ENCODE data around the gene B9D2. TPM values are rescaled to one million over a fixed set of nuclear protein-coding genes. Genes with fewer than 3 reads are reported as not detected.

B9D2 gene
- total RNA-seq, 5 donors from 2014 or later (not counting 1 experiment from before 2014, with no cell fraction given) = 15.3 to 27.9 (median 16.4) TPM

- Mint-ChIP-seq H3K9me3 (no peaks in the 10 kb centered on the region), H3K36me3 (peaks cover 37% of the 10 kb centered on the region), H3K27ac (peak overlapping the region; percentile 5 to 19), H3K27me3 (no peaks in the 10 kb centered on the region), H3K4me1 (peaks cover 57 to 64% (median 58%) of the 10 kb centered on the region in 3 donors), H3K4me3 (peak overlapping the region in 1 of 3 donors; percentile 54)
- ATAC-seq (replicated peaks in 1 of 4) = no peak
- no peak for DNase-seq
- ChIA-PET CTCF (interaction anchor here (0.6 to 0.8 kb wide), 3 partner anchors 17 to 782 kb away, joined by 3 to 5 read pairs (median 3); no protein-coding TSS in a partner anchor), POLR2A (interaction anchor here (0.5 to 0.6 kb wide), 2 partner anchors 8 to 563 kb away, joined by 4 to 7 read pairs; no protein-coding TSS in a partner anchor)
- H3K4me1 ChIP-seq (ENCODE audit: control insufficient read depth in 1 of 2, extremely low read depth in 1 of 2, insufficient read depth in 2 of 2, low read length in 2 of 2) = peaks cover 18 to 77% of the 10 kb centered on the region in 2 experiments
- H3K27me3 ChIP-seq (replicated peaks in 1 of 2; ENCODE audit: control insufficient read depth in 2 of 2, extremely low read depth in 1 of 2, insufficient read depth in 2 of 2, low read length in 1 of 2) = no peaks in the 10 kb centered on the region
- no peaks in the 10 kb centered on the region for H3K9me3 ChIP-seq
- H3K27ac ChIP-seq (ENCODE audit: low read length) = peak overlapping the region; percentile 25
- H3K4me3 ChIP-seq (ENCODE audit: control insufficient read depth in 1 of 2, extremely low read depth in 1 of 2, low read length in 1 of 2) = no peak overlapping the region
- peaks cover 8 to 64% of the 10 kb centered on the region in 2 donors for H3K36me3 ChIP-seq (ENCODE audit: control insufficient read depth in 2 of 2, extremely low read depth in 1 of 2, insufficient read depth in 1 of 2, low read length in 1 of 2)
- 83% methylated on average over 20 of the region's 47 CpGs for WGBS (ENCODE audit: insufficient coverage)
Observed at GRCh38 chr19:41330946-41331678, 32.8 kb downstream of the B9D2 start.

- Histone ChIP-seq H3K27ac (ENCODE audit: low read length) (peak overlapping the region; percentile 25), H3K4me1 (ENCODE audit: control insufficient read depth in 1 of 2, extremely low read depth in 1 of 2, insufficient read depth in 2 of 2, low read length in 2 of 2) (peaks cover 18 to 80% of the 10 kb centered on the region in 2 experiments), H3K9me3 (no peaks in the 10 kb centered on the region), H3K4me3 (ENCODE audit: control insufficient read depth in 1 of 2, extremely low read depth in 1 of 2, low read length in 1 of 2) (no peak overlapping the region), H3K36me3 (ENCODE audit: control insufficient read depth in 2 of 2, extremely low read depth in 1 of 2, insufficient read depth in 1 of 2, low read length in 1 of 2) (peaks cover 8 to 64% of the 10 kb centered on the region in 2 donors), H3K27me3 (replicated peaks in 1 of 2; ENCODE audit: control insufficient read depth in 2 of 2, extremely low read depth in 1 of 2, insufficient read depth in 2 of 2, low read length in 1 of 2) (no peaks in the 10 kb centered on the region)
- no peaks in the 10 kb centered on the region for H3K9me3 Mint-ChIP-seq
- ChIA-PET CTCF (interaction anchor here in 1 of 2 donors (0.7 kb wide), 1 partner anchor 760 kb away, joined by 7 read pairs; no protein-coding TSS in a partner anchor), POLR2A (no interaction called here)
- DNase-seq (no peak), ATAC-seq (replicated peaks in 1 of 4) (no peak)
- H3K4me1 Mint-ChIP-seq = peaks cover 57 to 64% (median 64%) of the 10 kb centered on the region in 3 donors
- 85% methylated on average over 3 of the region's 4 CpGs for WGBS (ENCODE audit: insufficient coverage)
- H3K4me3 Mint-ChIP-seq = peak overlapping the region in 1 of 3 donors; percentile 29
- H3K27me3 Mint-ChIP-seq = no peaks in the 10 kb centered on the region
- H3K27ac Mint-ChIP-seq = peak overlapping the region; percentile 58 to 71
- H3K36me3 Mint-ChIP-seq = peaks cover 35% of the 10 kb centered on the region
Observed at GRCh38 chr19:41330481-41330880, 33.5 kb downstream of the B9D2 start.

GRCh38 chr19:41328842-41329225 is 35.1 kb downstream of the B9D2 start:
- CTCF ChIA-PET = interaction anchor here in 1 of 2 donors (0.6 to 2.1 kb wide), 2 partner anchors 26 to 66 kb away, joined by 3 to 6 read pairs; no protein-coding TSS in a partner anchor
- Histone ChIP-seq H3K36me3 (ENCODE audit: control insufficient read depth in 2 of 2, extremely low read depth in 1 of 2, insufficient read depth in 1 of 2, low read length in 1 of 2) (peaks cover 8 to 63% of the 10 kb centered on the region in 2 donors), H3K4me1 (ENCODE audit: control insufficient read depth in 1 of 2, extremely low read depth in 1 of 2, insufficient read depth in 2 of 2, low read length in 2 of 2) (peaks cover 18 to 85% of the 10 kb centered on the region in 2 experiments), H3K9me3 (no peaks in the 10 kb centered on the region), H3K27ac (ENCODE audit: low read length) (peak overlapping the region; percentile 81), H3K27me3 (replicated peaks in 1 of 2; ENCODE audit: control insufficient read depth in 2 of 2, extremely low read depth in 1 of 2, insufficient read depth in 2 of 2, low read length in 1 of 2) (no peaks in the 10 kb centered on the region), H3K4me3 (ENCODE audit: control insufficient read depth in 1 of 2, extremely low read depth in 1 of 2, low read length in 1 of 2) (peak overlapping the region in 1 of 2 donors; percentile 3)
- Mint-ChIP-seq H3K4me1 (peaks cover 61 to 74% (median 73%) of the 10 kb centered on the region in 3 donors), H3K9me3 (no peaks in the 10 kb centered on the region), H3K36me3 (peaks cover 29% of the 10 kb centered on the region), H3K27ac (peak overlapping the region; percentile 92 to 96), H3K4me3 (peak overlapping the region; percentile 72 to 75 (median 74)), H3K27me3 (no peaks in the 10 kb centered on the region)
- no peak for DNase-seq
- POLR2A ChIA-PET = interaction anchor here (0.6 to 1.1 kb wide), 3 partner anchors 19 to 981 kb away, joined by 3 to 5 read pairs (median 3); no protein-coding TSS in a partner anchor
- no CpG with 5 or more reads among the region's 1 CpG for WGBS (ENCODE audit: insufficient coverage)
- no peak for ATAC-seq (replicated peaks in 1 of 4)

- ChIA-PET CTCF (interaction anchor here in 1 of 2 donors (2.0 to 2.1 kb wide), 2 partner anchors 23 to 66 kb away, joined by 6 to 7 read pairs; no protein-coding TSS in a partner anchor), POLR2A (interaction anchor here (0.6 to 1.6 kb wide), 8 partner anchors 13 to 981 kb away, joined by 3 to 5 read pairs (median 4); partner anchors contain the start of genes B9D2 (in 1 of the 2) and TGFB1 (in 1 of the 2))
- peak in 3 of 35 experiments; percentile 21 to 42 (median 23) for DNase-seq
- Mint-ChIP-seq H3K27me3 (no peaks in the 10 kb centered on the region), H3K9me3 (no peaks in the 10 kb centered on the region), H3K4me3 (peak overlapping the region; percentile 72 to 75 (median 74)), H3K27ac (peak overlapping the region; percentile 92 to 96), H3K36me3 (peaks cover 29% of the 10 kb centered on the region), H3K4me1 (peaks cover 62 to 76% (median 70%) of the 10 kb centered on the region in 3 donors)
- Histone ChIP-seq H3K27ac (ENCODE audit: low read length) (peak overlapping the region; percentile 81), H3K9me3 (no peaks in the 10 kb centered on the region), H3K4me3 (ENCODE audit: control insufficient read depth in 1 of 2, extremely low read depth in 1 of 2, low read length in 1 of 2) (peak overlapping the region; percentile 3 to 40), H3K4me1 (ENCODE audit: control insufficient read depth in 1 of 2, extremely low read depth in 1 of 2, insufficient read depth in 2 of 2, low read length in 2 of 2) (peaks cover 18 to 90% of the 10 kb centered on the region in 2 experiments), H3K27me3 (replicated peaks in 1 of 2; ENCODE audit: control insufficient read depth in 2 of 2, extremely low read depth in 1 of 2, insufficient read depth in 2 of 2, low read length in 1 of 2) (no peaks in the 10 kb centered on the region), H3K36me3 (ENCODE audit: control insufficient read depth in 2 of 2, extremely low read depth in 1 of 2, insufficient read depth in 1 of 2, low read length in 1 of 2) (peaks cover 8 to 63% of the 10 kb centered on the region in 2 donors)
- 8% methylated on average over 15 of the region's 22 CpGs for WGBS (ENCODE audit: insufficient coverage)
- peak in 3 of 4 experiments; percentile 18 to 30 (median 22) for ATAC-seq (replicated peaks in 1 of 4)
Observed at GRCh38 chr19:41328157-41328841, 35.6 kb downstream of the B9D2 start.

GRCh38 chr19:41327576-41328156 is 36.3 kb downstream of the B9D2 start:
- Mint-ChIP-seq H3K27me3 (no peaks in the 10 kb centered on the region), H3K9me3 (no peaks in the 10 kb centered on the region), H3K36me3 (peaks cover 29% of the 10 kb centered on the region), H3K27ac (peak overlapping the region; percentile 92 to 96), H3K4me1 (peaks cover 63 to 76% (median 73%) of the 10 kb centered on the region in 3 donors), H3K4me3 (peak overlapping the region; percentile 72 to 75 (median 74))
- Histone ChIP-seq H3K27ac (ENCODE audit: low read length) (peak overlapping the region; percentile 81), H3K9me3 (no peaks in the 10 kb centered on the region), H3K36me3 (ENCODE audit: control insufficient read depth in 2 of 2, extremely low read depth in 1 of 2, insufficient read depth in 1 of 2, low read length in 1 of 2) (peaks cover 11 to 66% of the 10 kb centered on the region in 2 donors), H3K4me1 (ENCODE audit: control insufficient read depth in 1 of 2, extremely low read depth in 1 of 2, insufficient read depth in 2 of 2, low read length in 2 of 2) (peaks cover 18 to 94% of the 10 kb centered on the region in 2 experiments), H3K27me3 (replicated peaks in 1 of 2; ENCODE audit: control insufficient read depth in 2 of 2, extremely low read depth in 1 of 2, insufficient read depth in 2 of 2, low read length in 1 of 2) (no peaks in the 10 kb centered on the region), H3K4me3 (ENCODE audit: control insufficient read depth in 1 of 2, extremely low read depth in 1 of 2, low read length in 1 of 2) (peak overlapping the region; percentile 19 to 40)
- ChIA-PET POLR2A (interaction anchor here (0.8 to 1.6 kb wide), 10 partner anchors 14 to 204 kb away, joined by 3 to 28 read pairs (median 4); partner anchors contain the start of genes B9D2 (in 1 of the 2) and TGFB1 (in 1 of the 2)), CTCF (interaction anchor here in 1 of 2 donors (0.6 to 2.1 kb wide), 4 partner anchors 20 to 1493 kb away, joined by 3 to 7 read pairs (median 5); partner anchors contain the start of gene DYRK1B)
- DNase-seq (peak; percentile 57 to 94 (median 76)), ATAC-seq (replicated peaks in 1 of 4) (peak; percentile 66 to 74 (median 68))
- WGBS (ENCODE audit: insufficient coverage) = under 1% methylated on average over 31 of the region's 33 CpGs

All from T-cell (primary cell).